ENCODE measurements around the gene RRP8. TPM values are rescaled to one million over a fixed set of nuclear protein-coding genes. Genes with fewer than 3 reads are reported as not detected.

RRP8 gene
- total and polyA plus RNA-seq, 9 of the 15 experiments (the other 6 are each of a cell fraction or from before 2014, with no cell fraction given) = 5.7 to 47.3 (median 32.6) TPM

DNA sequence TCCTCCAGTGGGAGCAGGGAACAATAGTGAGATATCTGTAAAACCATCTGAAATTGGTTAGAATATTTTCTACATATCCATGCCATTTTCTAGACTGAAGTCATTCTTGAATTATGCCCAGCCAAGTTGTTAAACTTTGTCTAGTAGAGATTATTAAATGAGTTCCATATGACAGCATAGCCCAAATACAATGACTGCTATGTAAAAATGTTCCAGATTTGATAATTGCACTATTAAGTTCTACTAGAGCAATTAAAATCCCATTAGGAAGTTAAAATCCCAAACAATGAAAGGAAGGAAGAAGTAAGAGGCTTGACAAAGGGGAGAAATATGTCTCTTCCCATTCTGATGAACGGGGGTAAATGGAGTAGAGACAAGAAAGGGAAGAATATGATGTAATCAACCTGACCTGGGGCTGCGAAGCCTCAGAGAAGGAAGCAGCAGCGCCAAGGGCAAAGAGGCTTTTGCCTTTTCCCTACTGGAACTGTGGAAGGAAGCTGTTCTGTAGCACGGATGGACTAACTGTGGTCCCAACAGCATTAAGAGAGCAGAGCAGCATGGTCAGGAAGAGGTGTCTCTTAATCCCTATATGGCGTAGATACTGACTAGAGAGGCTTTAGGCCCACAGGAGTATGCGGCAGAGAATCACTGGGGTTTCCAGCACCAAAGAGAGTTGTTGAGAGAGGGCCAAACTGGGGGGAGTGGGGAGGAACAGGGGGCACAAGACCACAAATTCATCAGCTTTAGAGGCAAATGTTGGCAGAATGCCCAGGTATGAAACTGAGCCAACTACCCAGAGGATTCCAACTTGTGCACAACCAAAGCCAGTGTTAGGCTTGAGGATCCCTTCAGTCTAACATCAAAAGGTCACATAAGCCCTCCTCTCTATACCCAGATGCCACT, 26.7 kb downstream of the RRP8 start:
- no peaks in the 10 kb centered on the region for H3K79me2 ChIP-seq (ENCODE audit: control insufficient read depth, insufficient read depth, low read length)
- 0 out of 2 replicates have a peak, but pooled peaks cover 2% of the 10 kb centered on the region for H3K9me3 ChIP-seq (replicated peaks; ENCODE audit: control insufficient read depth, insufficient read depth, low read depth, low read length)
- WGBS (ENCODE audit: insufficient coverage, low coverage, missing lambda C conversion rate) = 55% methylated on average over 6 of the region's 6 CpGs
- FAIRE-seq (no peak), ATAC-seq (peak; percentile 75), DNase-seq (ENCODE audit: extremely low read depth in 1 of 4, low spot score in 3 of 4) (no peak)
- H4K20me1 ChIP-seq (replicated peaks; ENCODE audit: control insufficient read depth, insufficient read depth, low read length) = no peaks in the 10 kb centered on the region
- H3K4me2 ChIP-seq (ENCODE audit: insufficient read depth, low read length) = peak overlapping the region; percentile 23; the same call in 1 of the 2 replicates
- peak overlapping the region in 1 of 2 experiments; percentile 1; a peak in 2 of 4 replicates for H3K9ac ChIP-seq (ENCODE audit: insufficient read depth in 1 of 2, low read depth in 2 of 2, low read length in 2 of 2)
- no TSS peak for BruUV-seq (replicated peaks)
- CTCF ChIA-PET (ENCODE audit: low intra/inter-chr PET ratio) = no interaction called here
- intact Hi-C loops (cut with micrococcal nuclease) (no loop called here), in situ Hi-C loops (cut with MboI) (no loop called here)
- H3K36me3 ChIP-seq (ENCODE audit: control insufficient read depth, insufficient read depth, low read length) = no peaks in the 10 kb centered on the region
- H3K4me1 ChIP-seq (replicated peaks in 1 of 2; ENCODE audit: control insufficient read depth in 2 of 2, insufficient read depth in 2 of 2, low read length in 2 of 2) = peaks cover under 1 to 8% of the 10 kb centered on the region in 2 experiments; a peak in 4 of 5 replicates
- no peaks in the 10 kb centered on the region for H3K27me3 ChIP-seq (ENCODE audit: control insufficient read depth in 2 of 2, insufficient read depth in 2 of 2, low read length in 2 of 2)
- peak overlapping the region; percentile 73 for H2AFZ ChIP-seq (ENCODE audit: low read depth, low read length)
- H3K27ac ChIP-seq (ENCODE audit: extremely low read depth, low read depth, low read length) = 0 out of 3 replicates have a peak overlapping the region, but pooled peaks have one; percentile 19
- H3K4me3 ChIP-seq = no peak overlapping the region
- POLR2A ChIA-PET = no interaction called here
- no peaks in the 10 kb centered on the region for H3K9me1 ChIP-seq (ENCODE audit: control insufficient read depth, insufficient read depth, low read length)
- TF ChIP-seq, protein P1, sequence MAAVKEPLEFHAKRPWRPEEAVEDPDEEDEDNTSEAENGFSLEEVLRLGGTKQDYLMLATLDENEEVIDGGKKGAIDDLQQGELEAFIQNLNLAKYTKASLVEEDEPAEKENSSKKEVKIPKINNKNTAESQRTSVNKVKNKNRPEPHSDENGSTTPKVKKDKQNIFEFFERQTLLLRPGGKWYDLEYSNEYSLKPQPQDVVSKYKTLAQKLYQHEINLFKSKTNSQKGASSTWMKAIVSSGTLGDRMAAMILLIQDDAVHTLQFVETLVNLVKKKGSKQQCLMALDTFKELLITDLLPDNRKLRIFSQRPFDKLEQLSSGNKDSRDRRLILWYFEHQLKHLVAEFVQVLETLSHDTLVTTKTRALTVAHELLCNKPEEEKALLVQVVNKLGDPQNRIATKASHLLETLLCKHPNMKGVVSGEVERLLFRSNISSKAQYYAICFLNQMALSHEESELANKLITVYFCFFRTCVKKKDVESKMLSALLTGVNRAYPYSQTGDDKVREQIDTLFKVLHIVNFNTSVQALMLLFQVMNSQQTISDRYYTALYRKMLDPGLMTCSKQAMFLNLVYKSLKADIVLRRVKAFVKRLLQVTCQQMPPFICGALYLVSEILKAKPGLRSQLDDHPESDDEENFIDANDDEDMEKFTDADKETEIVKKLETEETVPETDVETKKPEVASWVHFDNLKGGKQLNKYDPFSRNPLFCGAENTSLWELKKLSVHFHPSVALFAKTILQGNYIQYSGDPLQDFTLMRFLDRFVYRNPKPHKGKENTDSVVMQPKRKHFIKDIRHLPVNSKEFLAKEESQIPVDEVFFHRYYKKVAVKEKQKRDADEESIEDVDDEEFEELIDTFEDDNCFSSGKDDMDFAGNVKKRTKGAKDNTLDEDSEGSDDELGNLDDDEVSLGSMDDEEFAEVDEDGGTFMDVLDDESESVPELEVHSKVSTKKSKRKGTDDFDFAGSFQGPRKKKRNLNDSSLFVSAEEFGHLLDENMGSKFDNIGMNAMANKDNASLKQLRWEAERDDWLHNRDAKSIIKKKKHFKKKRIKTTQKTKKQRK (IDR thresholded peaks at IDR 0.05; ENCODE audit: borderline replicate concordance, low read depth, low read length) = no peak
- TF ChIP-seq TEAD2 (tag; IDR thresholded peaks at IDR 0.05) (no peak), NR2C1 (IDR thresholded peaks at IDR 0.05) (0 out of 2 replicates have a peak, but pooled peaks have one; percentile 7), NR2C1 (tag; IDR thresholded peaks at IDR 0.05) (no peak), MCM5 (IDR thresholded peaks at IDR 0.05; ENCODE audit: low read depth) (no peak), CXXC5 (CRISPR knock-in tag; IDR thresholded peaks at IDR 0.05) (peak; percentile 25; the same call in 1 of the 2 replicates), NFRKB (IDR thresholded peaks at IDR 0.05; ENCODE audit: low read depth) (no peak), ZSCAN32 (CRISPR knock-in tag; IDR thresholded peaks at IDR 0.05) (no peak), CEBPG (CRISPR knock-in tag; IDR thresholded peaks at IDR 0.05) (peak; percentile 63; the same call in 1 of the 2 replicates), CEBPG (tag; conservative IDR thresholded peaks at IDR 0.05 in 1 of 2, IDR thresholded peaks at IDR 0.05 in 1 of 2) (peak; percentile 67 to 73; a peak in 3 of 4 replicates), RCOR1 (IDR thresholded peaks at IDR 0.05; ENCODE audit: borderline replicate concordance in 1 of 2, low read depth in 2 of 2, low read length in 2 of 2) (no peak), NFIC (IDR thresholded peaks at IDR 0.05) (peak; percentile 82), ZBTB1 (CRISPR knock-in tag; IDR thresholded peaks at IDR 0.05; ENCODE audit: borderline replicate concordance, low read depth) (no peak), HSF4 (CRISPR knock-in tag; IDR thresholded peaks at IDR 0.05; ENCODE audit: borderline replicate concordance) (no peak), BRCA1 (IDR thresholded peaks at IDR 0.05) (no peak), BRCA1 (CRISPR knock-in tag; IDR thresholded peaks at IDR 0.05) (no peak), ZNF23 (CRISPR knock-in tag; IDR thresholded peaks at IDR 0.05) (no peak), BRD9 (IDR thresholded peaks at IDR 0.05; ENCODE audit: low read depth, partially characterized antibody) (no peak)
- TF ChIP-seq, protein P2, sequence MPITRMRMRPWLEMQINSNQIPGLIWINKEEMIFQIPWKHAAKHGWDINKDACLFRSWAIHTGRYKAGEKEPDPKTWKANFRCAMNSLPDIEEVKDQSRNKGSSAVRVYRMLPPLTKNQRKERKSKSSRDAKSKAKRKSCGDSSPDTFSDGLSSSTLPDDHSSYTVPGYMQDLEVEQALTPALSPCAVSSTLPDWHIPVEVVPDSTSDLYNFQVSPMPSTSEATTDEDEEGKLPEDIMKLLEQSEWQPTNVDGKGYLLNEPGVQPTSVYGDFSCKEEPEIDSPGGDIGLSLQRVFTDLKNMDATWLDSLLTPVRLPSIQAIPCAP (CRISPR knock-in tag; IDR thresholded peaks at IDR 0.05; ENCODE audit: borderline replicate concordance) = no peak

Data from K562 (cell line).